Endometrial microvascular endothelial cells (primary cell): ENCODE results near the gene RNU7-1. TPM values are rescaled to one million over a fixed set of nuclear protein-coding genes. Genes with fewer than 3 reads are reported as not detected.

Experiments
- in situ Hi-C: cut with HindIII; loops from 2 replicates; pipeline ENCODE4 v1.10.0; 2017; ENCODE audit warnings: low sequenced_read_pairs, low pct_unique_long_range_greater_than_20kb; ENCODE audit errors: inconsistent ontology term
- total RNA-seq: library from RNA; depleted of rRNA; stranded (reverse); fragments of >200 nt; gene quantifications from one replicate; pipeline ENCODE4 v1.2.3, GENCODE V29; 2015; ENCODE audit errors: inconsistent ontology term

The RNU7-1 gene
- total RNA-seq, 1 donor from 2014 or later: not detected

DNA sequence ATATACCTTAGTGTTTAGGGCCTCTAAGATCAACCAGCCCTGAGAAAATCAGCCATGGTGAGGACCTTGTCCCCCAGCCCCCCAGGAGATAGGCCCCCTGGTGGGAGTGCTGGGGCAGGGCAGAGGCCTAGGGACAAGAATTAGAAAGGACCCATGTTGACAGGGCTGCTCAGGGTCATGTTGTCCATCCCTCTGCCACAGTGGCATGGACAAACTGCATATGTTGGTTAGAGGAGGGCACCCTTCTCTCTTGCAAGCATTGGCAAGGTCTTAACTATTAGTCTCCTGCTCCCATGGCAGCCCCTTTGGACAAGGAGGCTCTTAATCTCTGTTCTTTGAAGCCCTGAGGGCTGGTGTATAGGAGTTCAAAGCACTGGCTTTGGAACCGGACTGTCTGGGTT, 6.8 kb downstream of the RNU7-1 start:
- in situ Hi-C loops: no loop called here

DNA sequence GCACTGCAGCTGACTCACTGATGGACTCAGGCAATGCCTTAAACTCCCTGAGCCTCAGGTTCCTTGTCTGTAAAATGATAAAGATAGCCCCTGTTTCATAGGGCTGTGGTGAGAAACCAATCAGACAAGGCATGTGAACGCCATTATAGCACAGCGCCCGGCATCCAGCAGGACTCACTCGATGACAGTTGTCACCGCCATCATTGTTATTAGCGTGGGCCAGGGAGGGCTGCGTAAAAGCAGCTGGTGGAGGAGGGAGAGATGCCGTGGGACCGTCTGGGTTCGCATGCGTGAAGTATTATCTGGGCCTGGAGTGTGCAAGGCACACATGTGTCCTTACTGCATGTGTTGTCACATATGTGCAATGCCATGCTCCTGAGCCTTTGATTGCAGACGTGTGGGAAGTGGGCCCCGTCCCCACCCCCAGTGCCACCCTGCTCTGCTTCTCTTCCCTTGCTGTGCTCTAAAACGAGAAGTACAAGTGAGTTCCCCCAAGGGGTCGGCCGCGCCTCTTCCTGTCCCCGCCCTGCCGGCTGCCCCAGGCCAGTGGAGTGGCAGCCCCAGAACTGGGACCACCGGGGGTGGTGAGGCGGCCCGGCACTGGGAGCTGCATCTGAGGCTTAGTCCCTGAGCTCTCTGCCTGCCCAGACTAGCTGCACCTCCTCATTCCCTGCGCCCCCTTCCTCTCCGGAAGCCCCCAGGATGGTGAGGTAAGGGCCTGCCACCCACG, 7.4 kb downstream of the RNU7-1 start, which contains the start of gene PTPN6:
PTPN6 (plus strand) TSS at position 546 of the 730 bp plus-strand sequence; CDS start at position 703, 157 bp downstream.
- in situ Hi-C loops: no loop called here

GRCh38 chr12:6951551-6952120, 8.0 kb downstream of the RNU7-1 start:
- in situ Hi-C loops: no loop called here

GRCh38 chr12:6952121-6952862, 8.7 kb downstream of the RNU7-1 start:
- in situ Hi-C loops: no loop called here

DNA sequence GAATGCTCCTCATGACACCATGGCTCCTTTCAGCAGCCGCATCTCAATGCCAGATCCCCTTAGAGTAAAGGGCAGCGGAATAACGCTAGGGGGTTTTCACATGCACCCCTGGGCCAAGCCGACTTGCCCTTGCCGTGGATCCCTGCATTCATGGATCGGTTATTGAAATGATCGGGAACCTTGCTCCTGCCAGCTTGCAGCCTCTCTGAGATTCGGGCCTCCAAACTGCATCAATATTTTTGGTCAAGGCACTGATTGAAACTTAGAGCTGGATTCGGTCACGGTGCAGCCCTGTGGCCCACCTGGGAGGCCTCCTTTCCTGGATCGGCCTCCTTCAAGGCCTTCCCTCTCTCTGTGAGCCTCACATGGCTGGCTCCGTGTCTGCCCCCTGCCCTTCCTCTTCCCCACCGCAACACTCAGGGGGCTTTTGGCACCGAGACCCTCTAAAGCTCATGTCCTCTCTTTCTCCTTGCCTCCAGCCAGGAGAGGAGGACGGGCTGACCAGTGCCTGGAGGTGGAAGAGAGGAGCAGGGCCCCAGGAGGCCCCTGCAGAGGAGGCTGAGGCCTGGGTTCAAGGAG, 9.3 kb downstream of the RNU7-1 start:
- in situ Hi-C loops: no loop called here

- in situ Hi-C loops: no loop called here
These were observed 10.1 kb downstream of the RNU7-1 start for GRCh38 chr12:6953442-6954315.

GRCh38 chr12:6954316-6955107, 10.9 kb downstream of the RNU7-1 start:
- in situ Hi-C loops: no loop called here

GRCh38 chr12:6955108-6956020, 11.7 kb downstream of the RNU7-1 start:
- in situ Hi-C loops: no loop called here

- in situ Hi-C loops: no loop called here
These were observed 12.6 kb downstream of the RNU7-1 start for GRCh38 chr12:6956021-6956727.

- in situ Hi-C loops: no loop called here
These were observed 13.6 kb downstream of the RNU7-1 start for GRCh38 chr12:6957151-6957701.

DNA sequence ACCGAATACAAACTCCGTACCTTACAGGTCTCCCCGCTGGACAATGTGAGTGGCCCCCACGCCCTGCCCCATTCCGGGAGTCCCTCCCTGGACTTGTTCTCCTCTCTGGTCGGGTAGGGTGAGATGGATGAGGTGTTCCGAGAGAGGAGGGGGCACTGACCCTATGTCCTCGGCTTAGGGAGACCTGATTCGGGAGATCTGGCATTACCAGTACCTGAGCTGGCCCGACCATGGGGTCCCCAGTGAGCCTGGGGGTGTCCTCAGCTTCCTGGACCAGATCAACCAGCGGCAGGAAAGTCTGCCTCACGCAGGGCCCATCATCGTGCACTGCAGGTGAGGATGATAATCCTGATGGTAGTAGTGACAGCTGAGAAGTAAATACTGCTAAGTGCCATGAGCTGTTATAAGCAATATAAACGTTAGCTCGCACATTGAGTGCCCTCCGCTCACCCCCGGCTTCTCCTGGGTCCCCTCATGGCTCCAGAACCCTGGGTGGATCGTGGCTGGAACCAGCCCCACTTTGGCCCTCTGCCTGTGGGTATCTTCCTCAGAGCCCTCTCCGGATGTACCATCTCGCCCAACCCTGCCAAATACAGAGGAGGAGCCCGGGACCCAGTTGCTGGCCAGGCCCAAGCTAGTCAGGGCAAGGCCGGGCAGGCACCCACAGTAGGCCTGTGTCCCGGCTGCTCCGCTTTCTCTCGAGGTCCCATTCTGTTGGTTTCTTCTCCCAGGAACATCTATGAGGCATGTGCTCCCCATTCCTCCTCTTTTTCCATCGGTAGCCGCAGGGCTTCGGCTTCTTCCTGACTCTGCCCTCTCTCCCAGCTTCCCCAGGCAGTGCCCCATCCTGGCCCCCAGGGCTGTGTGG, 14.4 kb downstream of the RNU7-1 start:
- in situ Hi-C loops: no loop called here

DNA sequence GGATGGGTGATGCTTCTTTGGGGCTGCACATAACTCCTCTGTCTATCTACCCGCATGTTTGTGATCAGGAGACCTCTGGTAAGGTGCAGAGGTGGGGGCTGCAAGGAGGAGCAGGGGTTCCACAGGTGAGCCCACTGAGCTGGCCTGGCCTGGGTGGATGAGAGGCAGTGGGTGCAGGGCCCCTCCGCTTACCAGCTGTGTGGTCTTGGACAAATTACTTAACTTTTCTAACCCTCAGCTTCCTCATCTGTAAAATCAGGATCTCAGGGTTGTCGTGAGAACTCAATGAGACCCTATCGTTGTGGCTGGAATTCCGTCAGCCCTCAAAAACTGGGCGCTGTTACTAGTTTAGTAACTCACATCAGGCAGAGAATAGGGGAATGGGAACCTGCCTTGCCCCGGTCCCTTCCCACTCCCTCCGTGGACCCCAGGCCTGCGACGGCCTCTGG, 15.0 kb downstream of the RNU7-1 start:
- in situ Hi-C loops: no loop called here

- in situ Hi-C loops: no loop called here
These were observed 15.6 kb downstream of the RNU7-1 start for GRCh38 chr12:6959058-6959804.

GRCh38 chr12:6959805-6960592, 16.4 kb downstream of the RNU7-1 start:
- in situ Hi-C loops: no loop called here
